ENCODE data around the gene GPR18.

Gene GPR18

DNA sequence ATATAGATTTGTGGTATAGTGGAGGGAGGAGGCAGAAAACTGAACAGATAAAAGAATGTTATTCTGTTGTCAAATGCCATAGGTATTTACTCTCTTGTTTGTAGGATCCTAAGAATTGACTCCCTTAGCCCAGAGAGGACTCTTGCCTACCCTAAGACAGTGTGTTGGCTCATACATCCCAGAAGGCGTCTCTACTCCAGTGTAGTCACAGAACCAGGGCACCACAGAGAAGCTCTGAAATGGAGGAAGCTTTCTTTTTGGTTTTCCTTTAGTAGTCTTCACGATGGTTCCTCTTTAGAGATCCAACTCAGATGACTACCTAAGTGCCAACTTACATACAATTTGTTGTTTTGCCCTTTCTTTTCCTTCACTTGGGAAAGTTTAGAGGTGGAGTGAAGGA is 35.0 kb upstream of the GPR18 start:
- DNase-seq, result no peak

DNA sequence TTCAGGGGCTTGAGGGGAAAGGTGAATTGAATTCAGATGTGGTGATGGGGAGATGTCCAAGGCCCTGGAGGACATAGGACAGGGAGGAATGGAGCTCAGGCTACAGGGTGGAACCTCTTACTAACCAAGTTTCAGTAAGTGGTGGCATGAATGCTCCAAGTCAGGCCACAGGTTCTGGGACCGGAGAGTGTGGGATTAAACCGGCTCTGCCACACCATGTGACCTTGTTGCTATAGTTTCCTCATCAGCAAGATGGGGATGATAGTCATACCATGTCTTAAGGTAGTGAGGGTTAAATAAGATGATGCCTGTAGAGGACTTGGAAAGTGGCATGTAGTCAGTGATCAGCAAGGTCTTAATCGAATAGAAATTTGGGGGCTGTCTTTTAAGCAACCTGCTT is 32.7 kb upstream of the GPR18 start:
- DNase-seq, result no peak

DNA sequence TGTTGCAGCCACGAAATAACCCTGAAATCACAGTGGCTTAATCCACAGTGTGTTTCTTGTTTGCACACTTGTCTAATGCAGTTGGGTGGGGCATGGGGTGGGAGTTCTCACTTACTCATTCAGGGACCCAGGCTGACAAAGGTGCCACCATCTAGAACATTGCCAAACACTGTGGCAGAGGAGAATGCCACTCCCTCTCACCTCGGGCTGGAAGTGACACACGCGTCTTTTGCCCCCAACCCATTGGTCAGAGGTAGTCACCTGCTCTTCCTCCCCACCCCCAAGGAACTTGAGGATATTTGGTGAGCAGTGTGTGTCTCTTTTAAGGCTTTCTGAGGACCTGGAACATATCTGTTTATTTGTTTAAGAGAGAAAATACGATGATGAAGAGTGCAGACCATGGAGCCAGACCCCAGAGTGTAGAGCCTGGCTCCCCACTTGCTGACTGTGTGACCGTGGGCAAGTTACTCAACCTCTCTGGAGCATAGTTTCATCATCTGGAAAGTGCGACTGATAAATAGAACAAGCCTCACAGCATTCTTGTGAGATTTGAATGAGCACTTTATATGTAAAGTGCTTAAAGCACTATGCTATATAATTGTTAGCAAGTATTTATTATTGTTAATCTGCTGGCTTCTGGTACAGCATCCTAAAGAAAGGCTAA is 31.6 kb upstream of the GPR18 start:
- DNase-seq, result no peak

DNA sequence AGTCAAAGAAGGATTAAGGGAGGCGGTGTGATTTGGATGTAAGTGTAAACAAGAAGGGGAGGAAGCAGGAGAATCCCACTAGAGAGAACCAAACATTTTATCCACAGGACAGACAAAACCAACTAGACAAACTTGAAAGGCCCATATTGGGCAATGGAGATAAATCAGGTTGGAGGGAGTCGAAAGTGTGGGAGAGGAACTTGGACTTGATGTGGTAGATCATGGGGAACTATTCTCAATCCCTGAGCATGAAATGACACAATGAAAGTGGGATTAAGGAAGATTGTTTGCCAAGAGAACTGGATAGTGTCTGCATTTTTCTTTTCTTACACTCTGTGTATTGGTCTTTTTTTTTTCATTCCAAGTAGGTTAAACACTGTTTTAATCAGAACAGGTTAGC is 31.1 kb upstream of the GPR18 start:
- DNase-seq, result no peak

DNA sequence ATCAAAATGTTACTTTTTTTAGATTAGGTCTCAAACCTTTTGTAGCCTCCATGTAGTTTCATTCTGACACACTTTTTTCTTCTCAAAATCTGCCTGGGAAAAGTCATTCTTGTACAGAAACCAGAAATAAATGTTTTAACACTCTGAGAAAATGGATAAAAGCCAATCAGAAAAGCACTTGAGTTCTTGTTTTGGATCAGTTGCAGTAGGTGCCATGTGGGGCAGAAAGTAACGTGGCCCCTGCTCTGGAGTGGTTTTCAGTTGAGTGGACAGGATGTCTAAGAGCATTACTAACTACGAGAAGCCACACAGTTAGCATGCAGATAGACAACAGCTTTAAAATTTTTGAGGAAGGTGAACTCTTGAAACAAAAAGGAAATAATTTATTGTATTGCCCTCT is 29.9 kb upstream of the GPR18 start:
- no peak for DNase-seq

DNA sequence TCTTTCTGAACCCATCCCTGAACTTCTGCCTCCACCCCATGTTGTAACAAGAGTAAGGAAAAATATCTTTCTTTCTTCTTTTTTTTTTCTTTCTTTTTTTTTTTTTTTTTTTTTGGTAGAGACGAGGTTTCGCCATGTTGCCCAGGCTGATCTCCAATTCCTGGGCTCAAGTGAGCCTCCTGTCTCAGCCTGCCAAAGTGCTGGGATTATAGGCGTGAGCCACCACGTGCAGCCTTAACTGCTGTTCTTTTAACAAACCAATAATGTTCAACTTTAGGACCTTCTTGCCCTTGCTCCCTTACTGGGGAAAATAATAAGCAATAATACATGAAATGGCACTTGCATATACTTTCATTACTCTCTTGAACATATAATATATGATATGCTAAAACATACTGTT is 29.4 kb upstream of the GPR18 start:
- DNase-seq, result no peak

DNA sequence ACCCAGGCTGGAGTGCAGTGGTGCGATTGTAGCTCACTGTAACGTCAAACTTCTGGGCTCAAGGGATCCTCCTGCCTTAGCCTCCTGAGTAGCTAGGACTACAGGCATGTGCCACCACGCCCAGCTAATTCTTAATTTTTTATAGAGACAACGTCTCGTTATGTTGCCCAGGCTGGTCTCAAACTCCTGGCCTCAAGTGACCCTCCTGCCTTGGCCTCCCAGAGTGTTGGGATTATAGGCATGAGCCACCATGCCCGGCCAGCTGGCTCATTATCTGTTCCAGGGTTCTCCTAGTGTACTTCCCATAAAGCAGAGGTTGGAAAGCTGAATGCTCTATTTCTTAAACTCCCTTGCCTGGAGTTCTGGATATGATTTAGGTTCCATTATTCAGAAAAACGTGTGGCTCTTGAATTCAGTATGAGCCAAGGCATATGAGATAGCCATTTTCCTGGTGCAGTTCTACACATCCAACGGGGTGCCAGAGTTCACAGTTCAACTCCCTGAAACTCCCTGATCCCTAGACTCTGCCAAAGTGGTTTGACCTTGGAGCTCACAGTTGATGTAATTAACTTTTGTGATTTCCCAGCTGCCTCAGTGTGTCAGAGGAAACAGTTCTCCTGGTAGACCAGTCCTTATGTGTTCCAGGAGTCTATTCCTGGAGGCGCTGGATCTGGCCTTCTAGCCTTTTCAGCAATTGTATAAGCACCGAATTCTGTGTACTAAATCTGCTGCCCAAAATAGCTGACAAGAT is 27.4 kb upstream of the GPR18 start:
- no peak for DNase-seq

DNA sequence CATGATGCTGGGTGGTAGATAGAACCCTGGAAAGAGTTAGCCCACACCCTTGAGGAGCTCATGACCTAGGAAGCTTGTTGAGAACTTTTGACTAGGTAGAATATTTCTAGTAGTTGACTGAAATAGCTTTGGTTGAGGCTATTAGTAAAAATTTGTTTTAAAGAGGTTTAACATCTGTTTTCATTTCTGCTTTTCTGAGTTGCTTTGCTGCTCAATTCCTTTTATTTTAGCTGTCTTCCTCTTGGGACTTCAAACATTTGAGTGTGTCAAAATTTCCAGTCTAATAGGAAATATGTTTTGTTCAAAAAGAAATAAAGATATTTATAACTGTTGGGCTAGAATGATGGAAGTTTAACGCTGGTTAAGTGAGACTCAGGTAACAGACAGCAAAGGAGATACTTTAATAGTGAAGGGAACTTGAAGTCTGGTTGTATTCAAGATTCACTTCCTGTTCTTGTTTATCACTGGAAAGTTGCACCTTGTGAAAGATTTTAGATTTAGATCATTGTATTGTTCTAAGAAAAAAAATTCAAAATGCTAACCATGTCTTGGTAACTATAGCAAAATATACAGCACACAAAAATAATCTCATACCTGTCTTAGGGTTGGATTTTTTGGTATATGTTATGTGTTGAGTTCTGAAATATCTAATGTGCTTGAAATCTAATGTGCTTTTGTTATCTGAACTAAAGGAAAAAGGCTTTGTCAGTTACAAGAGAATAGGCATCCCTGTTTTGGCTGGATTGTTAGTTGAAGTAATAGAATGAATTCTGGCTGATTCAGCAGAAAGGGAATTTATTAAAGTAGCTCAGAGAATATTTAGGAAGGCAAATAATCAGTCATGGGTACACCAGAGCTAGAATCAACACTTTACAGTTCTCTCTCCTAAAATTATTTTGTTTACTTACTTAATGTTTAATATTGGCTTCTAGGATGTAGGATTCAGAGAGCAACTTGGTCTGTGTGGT is 24.4 kb upstream of the GPR18 start:
- no peak for DNase-seq

DNA sequence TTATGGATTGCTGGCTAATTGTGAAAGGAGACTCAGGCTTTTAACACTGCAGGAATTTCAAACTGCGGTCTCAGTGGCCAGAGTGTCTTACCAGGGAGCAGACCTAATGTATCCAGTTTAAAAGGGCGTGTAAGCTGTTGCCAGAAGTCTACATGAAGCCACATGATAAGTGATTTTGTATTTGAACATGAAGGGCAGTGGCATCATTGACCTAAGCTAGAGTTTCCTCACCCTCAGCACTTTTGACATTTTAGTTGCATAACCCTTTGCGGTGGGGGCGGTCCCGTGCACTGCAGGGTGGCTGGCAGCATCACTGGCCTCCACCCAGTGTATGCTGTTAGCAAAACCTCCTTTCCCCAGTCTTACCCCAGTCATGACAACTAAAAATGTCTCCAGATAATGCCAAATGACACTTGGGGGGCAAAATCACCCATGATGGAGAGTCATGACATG is 23.7 kb upstream of the GPR18 start:
- DNase-seq, result peak in 1 of 56 donors; percentile 3

DNA sequence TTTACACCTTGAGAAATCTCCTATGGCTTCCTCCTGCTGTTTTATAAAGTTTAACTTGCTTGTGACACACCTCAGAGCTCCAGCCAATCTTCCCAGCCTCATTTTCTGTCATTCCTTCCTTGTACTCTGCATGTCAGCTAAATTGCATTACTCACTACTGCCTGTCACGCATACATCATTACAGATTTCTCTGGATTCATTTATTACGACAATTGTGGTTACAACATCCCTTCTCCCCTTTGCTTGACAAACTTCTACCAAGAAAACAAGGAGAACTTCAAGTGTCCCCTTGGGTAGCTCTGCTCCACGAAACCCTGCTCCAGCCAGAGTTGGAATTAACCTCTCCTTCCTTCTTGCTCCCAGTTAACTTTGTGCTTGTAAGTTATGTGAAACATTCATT is 22.0 kb upstream of the GPR18 start:
- DNase-seq, result no peak

DNA sequence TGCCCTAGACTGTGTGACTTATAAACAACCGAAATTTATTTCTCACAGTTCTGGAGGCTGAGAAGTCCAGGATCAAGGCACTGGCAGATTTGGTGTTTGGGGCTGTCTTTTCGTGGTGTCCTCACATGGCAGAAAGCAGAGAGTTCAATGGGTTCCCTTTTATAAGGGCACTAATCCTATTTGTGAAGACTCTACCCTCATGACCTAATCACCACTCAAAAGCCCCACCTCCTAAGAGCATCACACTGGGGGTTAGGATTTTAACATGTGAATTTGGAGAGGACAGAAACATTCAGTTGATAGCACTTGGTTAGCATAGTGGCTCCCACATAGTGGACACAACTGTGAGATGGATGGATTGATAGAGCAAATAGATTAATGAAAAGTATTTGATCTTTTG is 21.5 kb upstream of the GPR18 start:
- no peak for DNase-seq

DNA sequence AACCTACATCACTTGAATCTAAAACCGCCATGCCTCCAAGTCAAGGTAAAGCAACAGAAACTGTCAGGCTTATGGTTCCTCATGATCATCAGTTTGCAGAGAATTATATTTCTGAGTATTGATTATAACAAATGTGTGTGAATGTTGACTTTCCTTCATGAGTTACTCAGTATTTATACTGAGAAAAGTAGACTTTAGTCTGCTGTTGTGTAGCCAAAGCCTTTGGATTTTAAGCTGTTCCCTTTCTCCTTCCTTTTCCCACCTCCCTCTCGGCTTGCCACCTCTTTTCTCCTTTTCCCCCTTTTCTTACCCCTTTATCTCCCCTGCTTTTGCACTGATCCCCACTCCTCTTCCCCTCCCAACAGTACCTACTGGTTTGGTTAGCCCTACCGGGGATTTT is 20.7 kb upstream of the GPR18 start:
- DNase-seq, result no peak

DNA sequence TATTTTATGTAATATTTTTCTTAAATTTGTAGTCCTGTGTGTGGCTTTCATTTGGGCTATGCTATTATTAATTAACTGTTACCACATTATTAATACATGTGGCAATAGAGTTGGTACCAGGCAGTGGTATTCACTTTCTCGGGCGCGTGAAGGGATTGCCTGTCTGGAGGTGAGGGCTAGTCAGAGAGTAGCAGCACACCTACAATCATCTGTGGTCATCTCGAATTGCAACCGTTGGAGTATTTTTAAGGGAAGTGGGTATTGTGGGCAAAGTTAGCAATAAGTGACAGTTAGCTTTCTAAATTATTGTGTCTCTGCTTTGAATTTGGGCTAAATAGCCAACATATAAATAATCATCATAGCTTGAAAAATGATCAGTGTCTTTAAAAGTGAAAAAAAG is 20.0 kb upstream of the GPR18 start:
- DNase-seq, result no peak

DNA sequence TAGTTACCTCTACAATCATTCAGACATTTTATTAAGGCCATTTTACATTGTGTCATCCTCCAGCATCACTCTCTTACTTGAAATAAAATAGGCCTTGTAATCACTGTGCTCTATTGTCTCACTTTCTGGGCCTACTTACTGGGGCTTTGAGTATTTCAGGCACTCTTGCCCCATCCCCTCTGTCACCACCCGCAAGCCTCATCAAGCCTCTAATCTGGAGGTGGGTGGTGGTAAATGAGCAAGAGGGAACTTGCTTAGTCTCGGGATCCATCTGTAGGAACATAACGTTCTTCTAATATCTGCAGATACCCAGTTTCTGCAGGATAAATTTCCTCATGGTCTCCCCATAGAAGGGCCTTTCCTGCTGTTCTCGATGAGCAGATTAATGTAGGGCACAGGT is 19.4 kb upstream of the GPR18 start:
- DNase-seq, result no peak

DNA sequence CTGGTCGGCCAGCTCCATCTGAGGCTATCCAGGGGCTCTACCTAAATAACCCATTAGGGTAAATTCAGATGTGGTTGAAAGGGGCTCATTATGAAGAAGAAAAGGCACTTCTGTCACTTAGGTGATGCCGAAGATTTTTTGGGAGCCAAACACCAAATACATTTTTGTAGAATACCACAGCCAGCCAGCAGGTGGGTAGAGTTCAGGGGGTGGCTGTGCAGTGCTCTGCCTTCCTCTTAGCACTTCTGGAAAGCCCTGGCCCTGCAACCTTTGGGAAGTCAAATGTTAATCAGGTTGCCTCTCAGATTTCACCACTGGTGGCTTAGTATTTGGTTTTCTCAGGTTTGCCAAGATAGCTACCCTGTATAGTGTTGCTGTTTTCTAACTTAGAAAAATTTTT is 18.5 kb upstream of the GPR18 start:
- no peak for DNase-seq

DNA sequence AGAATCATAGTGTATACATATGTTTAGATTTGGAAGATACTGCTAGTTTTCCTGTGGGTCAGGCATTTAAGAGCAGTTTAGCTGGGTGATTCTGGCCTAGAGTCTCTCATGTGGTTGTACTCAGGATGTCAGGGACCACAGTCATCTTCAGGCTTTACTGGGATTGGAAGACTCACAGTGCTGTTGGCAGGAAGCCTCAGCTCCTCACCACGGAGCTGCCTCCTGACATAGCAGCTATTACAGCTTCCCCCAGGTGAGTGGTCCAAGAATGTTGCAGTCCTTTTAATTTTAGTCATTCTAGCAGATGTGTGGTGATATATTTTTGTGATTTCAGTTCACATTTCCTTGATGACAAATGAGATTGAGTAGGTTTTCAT is 16.9 kb upstream of the GPR18 start:
- DNase-seq, result no peak

DNA sequence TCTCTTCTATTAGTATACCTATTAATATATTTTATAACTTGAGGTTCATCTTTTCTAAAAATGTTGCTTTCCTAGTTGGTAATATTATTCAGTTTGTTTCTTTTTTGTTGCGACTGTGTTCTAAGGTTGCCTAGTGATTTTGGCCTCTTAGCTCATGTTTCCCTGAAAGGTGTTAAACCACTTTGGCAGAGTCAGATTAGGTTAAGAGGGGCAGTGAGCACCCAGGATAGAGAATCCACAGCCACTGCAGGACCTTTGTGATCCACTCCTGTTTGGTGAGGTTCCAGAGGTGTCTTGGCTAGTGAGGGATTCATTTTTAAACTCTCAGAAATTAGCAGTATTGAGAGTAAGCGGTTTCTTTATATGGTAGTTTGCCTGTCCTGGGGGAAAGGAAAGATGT is 14.9 kb upstream of the GPR18 start:
- no peak for DNase-seq

DNA sequence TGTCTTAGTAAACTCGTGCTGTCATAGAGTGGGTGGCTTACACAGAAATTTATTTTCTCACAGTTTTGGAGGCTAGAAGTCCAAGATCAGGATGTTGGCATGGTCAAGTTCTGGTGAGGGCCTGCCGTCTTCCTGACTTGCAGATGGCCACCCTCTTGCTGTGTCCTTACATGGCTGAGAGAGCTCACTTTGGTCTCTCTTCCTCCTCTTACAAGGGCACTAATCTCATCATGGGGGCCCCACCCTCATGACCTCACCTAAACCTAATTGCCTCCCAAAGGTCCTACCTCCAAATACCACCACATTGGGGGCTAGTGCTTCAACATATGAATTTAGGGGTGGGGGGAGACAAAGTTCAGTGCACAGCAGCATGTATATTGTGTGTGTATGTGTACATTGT is 14.3 kb upstream of the GPR18 start:
- DNase-seq, result no peak

DNA sequence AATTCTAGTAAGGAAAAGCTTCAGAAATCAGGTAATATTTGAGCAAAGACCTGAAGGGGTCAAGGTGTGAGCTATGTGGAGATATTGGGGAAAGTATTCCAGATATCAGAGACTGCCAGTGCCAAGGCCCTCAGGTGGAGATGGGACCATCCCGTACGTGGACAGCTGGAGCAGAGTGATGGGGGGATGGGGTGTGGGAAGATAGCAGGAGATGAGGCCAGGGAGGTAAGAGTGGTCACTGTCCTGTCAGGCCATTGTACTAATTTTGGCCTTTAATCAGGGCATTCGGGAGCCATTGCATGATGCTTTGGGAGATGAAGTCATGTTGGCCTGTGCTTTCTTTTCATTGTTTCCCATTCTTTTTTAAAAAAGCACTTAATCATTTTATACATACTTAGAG is 13.1 kb upstream of the GPR18 start:
- no peak for DNase-seq

DNA sequence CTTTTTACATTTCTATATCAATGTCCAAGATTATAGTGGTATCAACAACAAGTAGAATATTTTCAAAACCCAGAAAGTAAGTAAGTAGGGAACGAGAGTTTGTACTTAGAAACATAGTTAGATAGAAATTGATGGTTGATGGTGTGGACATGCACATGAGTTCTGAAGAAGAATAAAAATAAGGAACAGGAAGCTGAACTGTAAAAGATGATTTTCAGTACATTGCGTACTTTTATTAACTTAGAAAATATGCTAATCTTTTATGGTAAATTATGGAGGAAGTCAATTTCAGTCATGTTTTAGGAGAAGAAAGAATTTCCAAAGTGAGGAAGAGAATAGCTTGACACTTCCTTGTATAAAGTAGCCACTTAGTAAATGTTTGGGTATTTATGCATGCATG is 12.3 kb upstream of the GPR18 start:
- no peak for DNase-seq

DNA sequence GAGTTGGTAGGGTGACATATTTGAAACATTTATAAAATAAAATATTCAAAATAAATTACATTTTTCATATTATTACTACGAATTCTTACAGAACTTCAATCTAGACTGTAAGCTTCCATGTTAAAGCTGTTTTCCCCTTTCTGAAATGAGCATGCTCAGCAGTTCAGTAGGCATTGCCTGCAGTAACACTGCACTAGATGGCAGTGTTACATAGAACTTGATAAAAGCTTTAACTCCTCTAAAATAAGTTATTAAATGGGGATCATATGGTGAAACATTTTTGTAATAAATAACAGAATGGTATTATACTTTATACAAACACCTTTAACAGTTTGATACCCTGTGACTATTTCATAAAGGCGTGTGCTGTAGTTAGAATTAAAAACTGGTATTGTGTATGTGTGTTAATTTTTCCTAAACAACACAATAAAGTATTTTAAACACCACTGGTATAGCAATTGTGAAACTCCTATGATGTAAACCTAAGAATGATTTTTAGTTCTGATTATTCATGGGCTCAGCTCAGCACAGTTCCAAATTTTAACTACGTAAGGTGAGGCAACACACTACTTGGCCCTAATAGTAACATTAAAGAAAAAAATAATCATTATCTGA is 11.6 kb upstream of the GPR18 start:
- DNase-seq, result peak in 4 of 56 donors; percentile 6 to 24 (median 15)

DNA sequence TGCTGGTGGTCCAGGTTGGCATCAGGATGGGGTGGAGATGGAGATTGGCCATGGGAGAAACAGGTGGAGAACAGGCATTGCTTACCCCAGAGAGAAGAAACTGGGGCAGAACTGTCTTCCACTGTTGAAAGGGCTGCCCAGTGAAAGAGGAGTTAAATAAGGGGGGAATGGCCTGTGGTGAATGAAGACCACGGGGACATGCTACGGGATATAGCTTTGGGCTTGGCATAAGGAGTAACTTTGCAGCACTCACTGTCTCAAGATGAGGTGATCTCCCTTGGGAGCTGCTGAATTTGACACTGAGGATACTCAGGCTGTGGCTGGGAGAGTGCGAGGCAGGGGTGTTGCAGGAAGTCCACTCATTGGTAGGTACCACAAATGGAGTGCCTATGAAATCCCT is 10.6 kb upstream of the GPR18 start:
- DNase-seq, result no peak

Measured in amygdala (tissue), 56 donors.